Endothelial cell of umbilical vein (primary cell): ENCODE results near the gene PSTK.

ENCODE experiments used
- CTCF ChIP-seq, 2 donors: IDR thresholded peaks; 1 replicate in 1 of 2; 2 replicates in 1 of 2; pipeline ENCODE4 v1.5.1; 2011; ENCODE audit warnings: low read length in 2 of 2, mild to moderate bottlenecking in 2 of 2, moderate library complexity in 2 of 2, control low read depth in 1 of 2, inconsistent platforms in 1 of 2, low read depth in 1 of 2; ENCODE audit not compliant: insufficient read depth in 1 of 2; ENCODE audit errors: extremely low read depth in 1 of 2
- JUN ChIP-seq: IDR thresholded peaks from 2 replicates; pipeline ENCODE4 v1.6.1; 2011; ENCODE audit warnings: borderline replicate concordance, low read depth; ENCODE audit not compliant: insufficient read length, insufficient read depth
- MAX ChIP-seq: IDR thresholded peaks from 2 replicates; pipeline ENCODE4 v1.6.1; 2011; ENCODE audit not compliant: insufficient read depth, insufficient read length
- MYC ChIP-seq: IDR thresholded peaks from one replicate; pipeline ENCODE4 v1.6.1; 2011; ENCODE audit warnings: mild to moderate bottlenecking, low read depth, low read length
- POLR2A ChIP-seq: IDR thresholded peaks from 2 replicates; pipeline ENCODE4 v1.6.1; 2012; ENCODE audit warnings: low read depth, mild to moderate bottlenecking, control low read depth, low read length
- POLR2AphosphoS5 ChIP-seq: IDR thresholded peaks from 2 replicates; pipeline ENCODE4 v1.6.1; 2012; ENCODE audit warnings: low read depth, mild to moderate bottlenecking, control low read depth, low read length, moderate library complexity; ENCODE audit not compliant: insufficient read depth

- TF ChIP-seq CTCF (IDR thresholded peaks at IDR 0.05; ENCODE audit: extremely low read depth in 1 of 2, insufficient read depth in 1 of 2, low read depth in 1 of 2, low read length in 2 of 2) (no peak), POLR2A (no peak), MAX (no peak), POLR2AphosphoS5 (no peak), MYC (no peak), JUN (no peak)
Measured at GRCh38 chr10:123009105-123009820, 29.1 kb downstream of the PSTK start.
